ENCODE measurements around the gene ST6GALNAC6. TPM values are rescaled to one million over a fixed set of nuclear protein-coding genes. Genes with fewer than 3 reads are reported as not detected.

The ST6GALNAC6 gene
- total and polyA plus RNA-seq, 2 experiments from 2014 or later: 31.8 to 47.7 TPM

DNA sequence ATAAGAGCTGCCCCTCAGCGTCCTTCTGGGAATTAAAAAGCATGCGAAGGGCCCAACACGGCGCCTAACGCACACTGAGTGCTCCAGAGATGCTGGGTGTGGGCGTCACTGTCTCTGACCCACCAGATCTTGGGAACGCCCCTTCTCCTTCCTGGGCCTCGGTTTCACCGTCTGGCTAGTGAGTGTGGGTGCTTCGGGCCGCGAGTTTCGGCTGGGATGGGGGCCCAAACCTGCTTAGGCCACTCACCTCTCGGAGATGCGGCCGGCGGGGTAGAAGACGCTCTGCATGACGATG, 27.4 kb upstream of the ST6GALNAC6 start:
- no peak for DNase-seq (ENCODE audit: low spot score)
- Histone ChIP-seq H3K27ac (no peak overlapping the region), H3K27me3 (peaks cover 46% of the 10 kb centered on the region), H3K36me3 (replicated peaks; ENCODE audit: insufficient read depth, low read depth) (no peaks in the 10 kb centered on the region), H3K4me3 (peak overlapping the region; percentile 26), H3K4me2 (peak overlapping the region; percentile 94), H2AFZ (peak overlapping the region; percentile 76), H3K9me2 (replicated peaks; ENCODE audit: insufficient read depth) (no peaks in the 10 kb centered on the region), H3K79me2 (no peaks in the 10 kb centered on the region), H3K4me1 (ENCODE audit: insufficient read depth) (peaks cover 26% of the 10 kb centered on the region), H3K9me3 (ENCODE audit: low read depth) (no peaks in the 10 kb centered on the region), H4K20me1 (ENCODE audit: insufficient read depth, poor library complexity, severe bottlenecking) (no peaks in the 10 kb centered on the region)
- TF ChIP-seq, protein P1, sequence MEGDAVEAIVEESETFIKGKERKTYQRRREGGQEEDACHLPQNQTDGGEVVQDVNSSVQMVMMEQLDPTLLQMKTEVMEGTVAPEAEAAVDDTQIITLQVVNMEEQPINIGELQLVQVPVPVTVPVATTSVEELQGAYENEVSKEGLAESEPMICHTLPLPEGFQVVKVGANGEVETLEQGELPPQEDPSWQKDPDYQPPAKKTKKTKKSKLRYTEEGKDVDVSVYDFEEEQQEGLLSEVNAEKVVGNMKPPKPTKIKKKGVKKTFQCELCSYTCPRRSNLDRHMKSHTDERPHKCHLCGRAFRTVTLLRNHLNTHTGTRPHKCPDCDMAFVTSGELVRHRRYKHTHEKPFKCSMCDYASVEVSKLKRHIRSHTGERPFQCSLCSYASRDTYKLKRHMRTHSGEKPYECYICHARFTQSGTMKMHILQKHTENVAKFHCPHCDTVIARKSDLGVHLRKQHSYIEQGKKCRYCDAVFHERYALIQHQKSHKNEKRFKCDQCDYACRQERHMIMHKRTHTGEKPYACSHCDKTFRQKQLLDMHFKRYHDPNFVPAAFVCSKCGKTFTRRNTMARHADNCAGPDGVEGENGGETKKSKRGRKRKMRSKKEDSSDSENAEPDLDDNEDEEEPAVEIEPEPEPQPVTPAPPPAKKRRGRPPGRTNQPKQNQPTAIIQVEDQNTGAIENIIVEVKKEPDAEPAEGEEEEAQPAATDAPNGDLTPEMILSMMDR (IDR thresholded peaks at IDR 0.05; ENCODE audit: poor library complexity): no peak
- TF ChIP-seq EZH2 (IDR thresholded peaks at IDR 0.05; ENCODE audit: borderline replicate concordance) (no peak), EZH2phosphoT487 (IDR thresholded peaks at IDR 0.05; ENCODE audit: low read depth, severe bottlenecking, unreplicated experiment) (no peak)
- 8% methylated on average over 19 of the region's 19 CpGs for WGBS (ENCODE audit: low lambda C conversion rate, missing lambda C conversion rate)

DNA sequence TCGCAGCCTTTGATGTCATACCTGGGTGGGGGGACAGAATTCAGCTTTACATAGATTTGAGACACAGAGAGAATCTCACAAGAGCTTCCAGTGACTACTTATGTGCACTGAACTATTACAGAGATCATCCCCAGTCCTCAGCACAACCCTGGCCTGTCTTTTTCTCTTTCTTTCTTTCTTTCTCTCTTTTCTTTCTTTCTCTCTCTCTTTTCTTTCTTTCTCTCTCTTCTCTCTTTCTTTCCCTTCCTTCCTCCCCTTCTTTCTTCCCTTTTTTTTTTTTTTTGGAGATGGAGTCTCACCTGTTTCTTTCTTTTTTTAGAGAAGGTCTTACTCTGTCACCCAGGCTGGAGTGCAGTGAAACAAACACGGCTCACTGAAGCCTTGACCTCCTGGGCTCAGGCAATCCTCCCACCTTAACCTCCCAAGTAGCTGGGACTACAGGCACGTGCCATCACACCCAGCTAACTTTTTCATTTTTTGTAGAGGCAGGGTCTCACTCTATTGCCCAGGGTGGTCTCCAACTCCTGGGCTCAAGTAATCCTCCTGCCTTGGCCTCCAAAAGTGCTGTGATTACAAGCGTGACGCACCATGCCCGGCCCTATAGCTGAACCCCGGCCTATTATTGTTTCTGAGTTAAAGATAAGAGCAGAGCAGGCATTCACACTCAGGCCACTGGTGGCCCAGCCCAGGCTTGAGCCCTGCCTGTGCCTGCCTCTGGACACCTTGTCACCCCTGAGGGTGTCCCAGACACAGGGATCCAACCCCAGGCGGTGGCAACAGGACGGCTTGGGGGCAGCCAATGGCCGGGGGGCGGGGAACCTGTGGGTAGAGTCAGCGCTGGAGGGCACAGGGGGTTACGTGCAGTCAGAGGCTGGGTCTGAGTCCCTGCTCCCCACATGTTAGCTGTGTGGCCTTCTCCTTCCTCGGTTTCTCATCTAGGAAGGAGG, 26.8 kb upstream of the ST6GALNAC6 start:
- TF ChIP-seq, protein P1 (IDR thresholded peaks at IDR 0.05; ENCODE audit: poor library complexity): no peak
- TF ChIP-seq EZH2 (IDR thresholded peaks at IDR 0.05; ENCODE audit: borderline replicate concordance) (no peak), EZH2phosphoT487 (IDR thresholded peaks at IDR 0.05; ENCODE audit: low read depth, severe bottlenecking, unreplicated experiment) (no peak)
- H3K79me2 ChIP-seq: no peaks in the 10 kb centered on the region
- H3K4me1 ChIP-seq (ENCODE audit: insufficient read depth): peaks cover 21% of the 10 kb centered on the region
- H3K9me3 ChIP-seq (ENCODE audit: low read depth): no peaks in the 10 kb centered on the region
- peak overlapping the region; percentile 76 for H2AFZ ChIP-seq
- no peaks in the 10 kb centered on the region for H4K20me1 ChIP-seq (ENCODE audit: insufficient read depth, poor library complexity, severe bottlenecking)
- WGBS (ENCODE audit: low lambda C conversion rate, missing lambda C conversion rate): 57% methylated on average over 14 of the region's 14 CpGs
- no peaks in the 10 kb centered on the region for H3K9me2 ChIP-seq (replicated peaks; ENCODE audit: insufficient read depth)
- H3K4me3 ChIP-seq: no peak overlapping the region
- DNase-seq (ENCODE audit: low spot score): no peak
- no peaks in the 10 kb centered on the region for H3K36me3 ChIP-seq (replicated peaks; ENCODE audit: insufficient read depth, low read depth)
- no peak overlapping the region for H3K27ac ChIP-seq
- peak overlapping the region; percentile 94 for H3K4me2 ChIP-seq
- H3K27me3 ChIP-seq: peaks cover 46% of the 10 kb centered on the region

DNA sequence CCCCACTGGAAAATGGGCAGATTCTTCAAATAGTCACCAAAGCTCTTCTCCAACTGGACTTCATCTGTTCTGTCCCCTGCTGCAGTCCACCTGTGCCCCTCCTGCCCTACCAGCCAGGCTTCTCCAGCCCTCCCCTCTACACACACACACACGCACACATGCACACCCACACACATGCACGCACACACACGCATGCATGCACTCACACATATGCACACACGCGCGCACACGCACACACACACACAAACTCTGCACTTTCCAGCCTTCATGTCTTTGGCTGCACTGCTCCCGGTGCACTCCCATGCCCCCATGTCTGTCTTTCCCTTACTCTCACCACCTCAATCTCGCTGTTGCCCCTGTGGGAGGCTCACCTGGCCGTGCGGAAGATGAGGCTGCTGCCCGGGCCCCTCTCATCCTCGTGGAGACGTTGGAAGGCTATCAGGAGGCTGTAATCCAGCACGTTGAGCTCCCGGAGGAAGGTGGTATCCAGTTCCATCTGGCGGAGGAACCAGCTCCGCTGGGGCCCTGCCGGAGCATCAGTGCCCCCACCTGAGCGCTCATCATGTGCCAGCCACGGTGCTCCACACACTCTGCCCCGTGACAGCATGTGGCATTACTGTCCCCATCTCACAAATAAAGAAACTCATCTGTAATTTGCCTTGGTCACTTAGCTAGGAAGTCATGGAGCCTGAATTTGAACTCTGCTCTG, 25.5 kb upstream of the ST6GALNAC6 start:
- H3K9me3 ChIP-seq (ENCODE audit: low read depth): no peaks in the 10 kb centered on the region
- H3K27me3 ChIP-seq: peaks cover 46% of the 10 kb centered on the region
- 90% methylated on average over 22 of the region's 22 CpGs for WGBS (ENCODE audit: low lambda C conversion rate, missing lambda C conversion rate)
- H3K36me3 ChIP-seq (replicated peaks; ENCODE audit: insufficient read depth, low read depth): no peaks in the 10 kb centered on the region
- DNase-seq (ENCODE audit: low spot score): no peak
- H3K4me3 ChIP-seq: no peak overlapping the region
- H4K20me1 ChIP-seq (ENCODE audit: insufficient read depth, poor library complexity, severe bottlenecking): no peaks in the 10 kb centered on the region
- TF ChIP-seq EZH2phosphoT487 (IDR thresholded peaks at IDR 0.05; ENCODE audit: low read depth, severe bottlenecking, unreplicated experiment) (no peak), EZH2 (IDR thresholded peaks at IDR 0.05; ENCODE audit: borderline replicate concordance) (no peak)
- TF ChIP-seq, protein P1 (IDR thresholded peaks at IDR 0.05; ENCODE audit: poor library complexity): no peak
- no peak overlapping the region for H2AFZ ChIP-seq
- no peak overlapping the region for H3K4me2 ChIP-seq
- no peak overlapping the region for H3K27ac ChIP-seq
- no peaks in the 10 kb centered on the region for H3K9me2 ChIP-seq (replicated peaks; ENCODE audit: insufficient read depth)
- no peaks in the 10 kb centered on the region for H3K79me2 ChIP-seq
- peaks cover 16% of the 10 kb centered on the region for H3K4me1 ChIP-seq (ENCODE audit: insufficient read depth)
